TTC549 (cell line): ENCODE measurements around the gene SLC23A3.
"Not testable (repeated sequence)": the region's sequence is repeated elsewhere in the genome, so short reads cannot be mapped to it uniquely, and the experiment has no call there.

ENCODE experiments used
- FAIRE-seq: peaks from 2 replicates; lab custom pipeline; 2012; peaks lifted over from hg19 to GRCh38; lab: Jason Lieb, UNC

The SLC23A3 gene

DNA sequence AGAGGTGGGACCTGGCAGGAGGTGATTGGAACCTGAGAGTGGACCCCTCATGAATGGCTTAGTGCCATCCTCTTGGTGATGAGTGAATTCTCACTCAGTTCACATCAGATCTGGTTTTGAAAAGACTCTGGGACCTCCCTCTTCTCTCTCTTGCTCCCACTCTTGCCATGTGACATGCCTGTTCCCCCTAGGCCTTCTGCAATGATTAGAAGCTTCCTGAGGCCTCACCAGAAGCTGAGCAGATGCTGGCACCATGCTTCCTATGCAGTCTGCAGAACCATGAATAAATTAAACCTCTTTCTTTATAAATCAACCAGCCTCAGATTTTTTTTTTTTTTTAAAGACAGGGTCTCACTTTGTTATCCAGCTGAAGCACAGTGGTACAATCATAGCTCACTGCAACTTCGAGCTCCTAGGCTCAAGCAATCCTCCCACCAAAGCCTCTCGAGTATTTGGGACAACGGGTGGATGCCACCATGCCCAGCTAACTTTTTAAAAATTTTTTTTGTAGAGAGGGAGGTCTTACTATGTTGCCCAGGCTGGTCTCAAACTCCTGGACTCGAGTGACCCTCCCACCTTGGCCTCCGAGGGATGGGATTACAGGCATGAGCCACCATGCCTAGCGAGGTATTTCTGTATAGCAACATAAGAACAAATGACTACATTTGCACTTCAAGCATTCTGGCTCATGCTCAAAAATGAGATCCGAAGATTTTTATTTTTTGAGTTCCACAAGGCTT, 34.8 kb upstream of the SLC23A3 start:
- FAIRE-seq: no peak

DNA sequence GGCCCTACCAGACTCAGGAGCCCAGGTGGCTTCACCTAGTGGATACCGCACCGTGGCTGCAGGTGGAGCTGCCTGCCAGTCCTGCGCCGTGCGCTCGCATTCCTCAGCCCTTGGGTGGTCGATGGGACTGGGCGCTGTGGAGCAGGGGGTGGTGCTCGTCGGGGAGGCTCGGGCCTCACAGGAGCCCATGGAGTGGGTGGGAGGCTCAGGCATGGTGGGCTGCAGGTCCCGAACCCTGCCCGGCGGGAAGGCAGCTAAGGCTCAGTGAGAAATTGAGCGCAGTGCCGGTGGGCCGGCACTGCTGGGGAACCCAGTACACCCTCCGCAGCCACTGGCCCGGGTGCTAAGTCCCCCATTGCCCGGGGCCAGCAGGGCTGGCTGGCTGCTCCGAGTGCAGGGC, 31.5 kb upstream of the SLC23A3 start:
- not testable (repeated sequence) for FAIRE-seq

DNA sequence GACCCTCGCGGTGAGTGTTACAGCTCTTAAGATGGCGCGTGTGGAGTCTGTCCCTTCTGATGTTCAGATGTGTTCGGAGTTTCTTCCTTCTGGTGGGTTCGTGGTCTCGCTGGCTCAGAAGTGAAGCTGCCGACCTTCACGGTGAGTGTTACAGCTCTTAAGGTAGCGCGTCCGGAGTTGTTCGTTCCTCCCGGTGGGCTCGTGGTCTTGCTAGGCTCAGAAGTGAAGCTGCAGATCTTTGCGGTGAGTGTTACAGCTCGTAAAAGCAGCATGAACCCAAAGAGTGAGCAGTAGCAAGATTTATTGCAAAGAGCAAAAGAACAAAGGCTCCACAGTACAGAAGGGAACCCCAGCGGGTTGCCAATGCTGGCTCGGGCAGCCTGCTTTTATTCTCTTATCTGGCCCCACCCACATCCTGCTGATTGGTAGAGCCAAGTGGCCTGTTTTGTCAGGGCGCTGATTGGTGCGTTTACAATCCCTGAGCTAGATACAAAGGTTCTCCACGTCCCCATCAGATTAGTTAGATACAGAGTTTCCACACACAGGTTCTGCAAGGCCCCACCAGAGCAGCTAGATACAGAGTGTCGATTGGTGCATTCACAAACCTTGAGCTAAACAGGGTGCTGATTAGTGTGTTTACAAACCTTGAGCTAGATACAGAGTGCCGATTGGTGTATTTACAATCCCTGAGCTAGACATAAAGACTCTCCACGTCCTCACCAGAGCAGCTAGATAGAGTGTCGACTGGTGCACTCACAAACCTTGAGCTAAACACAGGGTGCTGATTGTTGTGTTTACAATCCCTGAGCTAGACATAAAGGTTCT, 30.9 kb upstream of the SLC23A3 start:
- FAIRE-seq: not testable (repeated sequence)

DNA sequence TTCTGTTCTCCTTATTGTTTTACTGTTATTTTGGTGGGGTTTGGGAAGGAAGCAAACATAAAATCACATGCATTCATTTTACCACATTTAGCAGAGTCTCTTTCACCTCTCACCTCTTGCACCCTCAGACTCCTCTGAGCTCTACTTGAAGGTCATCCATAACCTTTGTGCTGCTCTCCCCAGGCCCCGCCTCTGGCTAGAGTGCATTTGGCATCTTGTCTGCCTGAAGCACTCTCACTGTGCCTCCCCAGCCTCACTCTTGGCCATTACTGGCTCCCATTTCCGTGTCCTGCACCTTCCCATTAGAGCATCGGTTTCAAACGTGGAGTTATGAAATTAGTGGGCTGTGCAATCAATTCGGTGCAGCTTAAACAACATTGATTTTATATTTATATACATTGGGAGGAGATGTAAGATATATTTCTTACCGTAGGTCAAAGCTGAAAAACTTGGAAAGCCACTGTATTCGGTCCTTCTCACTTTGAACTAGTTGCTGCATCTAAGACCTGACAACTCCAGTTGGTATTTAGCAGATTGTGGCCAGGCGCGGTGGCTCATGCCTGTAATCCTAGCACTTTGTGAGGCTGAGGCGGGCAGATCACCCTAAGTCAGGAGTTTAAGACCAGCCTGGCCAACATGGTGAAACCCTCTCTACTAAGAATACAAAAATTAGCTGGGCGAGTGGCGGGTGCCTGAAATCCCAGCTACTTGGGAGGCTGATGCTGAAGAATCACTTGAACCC, 29.8 kb upstream of the SLC23A3 start:
- FAIRE-seq: no peak

DNA sequence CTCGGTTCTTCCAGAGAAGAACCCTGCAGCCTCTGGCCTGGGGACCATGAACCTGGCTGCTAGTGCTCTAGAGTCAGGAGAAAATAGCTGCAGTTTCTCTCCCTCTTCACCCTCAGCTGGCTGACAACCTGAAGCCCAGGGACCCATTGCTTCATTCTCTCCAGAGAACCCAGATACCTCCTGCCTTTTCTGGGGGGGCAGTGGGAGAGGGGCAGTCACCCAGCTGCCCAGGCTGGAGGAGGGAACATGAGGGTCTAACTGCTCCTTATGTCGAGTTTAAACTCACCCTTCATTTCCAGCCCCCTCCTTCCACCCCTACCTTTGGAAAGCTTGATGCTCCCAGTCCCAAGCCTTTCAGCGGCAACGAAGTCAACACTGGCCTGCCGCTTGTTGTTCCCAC, 29.1 kb upstream of the SLC23A3 start:
- no peak for FAIRE-seq

DNA sequence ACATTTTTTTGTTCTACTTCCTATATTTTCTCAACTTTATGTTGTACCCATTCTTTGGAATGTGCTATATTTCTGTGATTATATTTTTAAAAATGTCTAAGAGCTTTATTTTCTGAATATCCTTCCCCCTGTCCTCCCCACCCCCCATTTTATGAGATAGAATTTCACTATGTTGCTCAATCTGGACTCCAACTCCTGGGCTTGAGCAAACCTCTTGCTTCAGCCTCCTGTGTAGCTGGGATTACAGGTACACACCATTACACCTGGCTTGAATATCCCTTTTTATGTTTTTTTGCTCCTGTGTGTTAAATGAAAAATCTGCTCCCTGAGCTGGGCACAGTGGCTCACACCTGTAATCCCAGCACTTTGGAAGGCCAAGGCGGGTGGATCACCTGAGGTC, 27.6 kb upstream of the SLC23A3 start:
- FAIRE-seq: no peak

DNA sequence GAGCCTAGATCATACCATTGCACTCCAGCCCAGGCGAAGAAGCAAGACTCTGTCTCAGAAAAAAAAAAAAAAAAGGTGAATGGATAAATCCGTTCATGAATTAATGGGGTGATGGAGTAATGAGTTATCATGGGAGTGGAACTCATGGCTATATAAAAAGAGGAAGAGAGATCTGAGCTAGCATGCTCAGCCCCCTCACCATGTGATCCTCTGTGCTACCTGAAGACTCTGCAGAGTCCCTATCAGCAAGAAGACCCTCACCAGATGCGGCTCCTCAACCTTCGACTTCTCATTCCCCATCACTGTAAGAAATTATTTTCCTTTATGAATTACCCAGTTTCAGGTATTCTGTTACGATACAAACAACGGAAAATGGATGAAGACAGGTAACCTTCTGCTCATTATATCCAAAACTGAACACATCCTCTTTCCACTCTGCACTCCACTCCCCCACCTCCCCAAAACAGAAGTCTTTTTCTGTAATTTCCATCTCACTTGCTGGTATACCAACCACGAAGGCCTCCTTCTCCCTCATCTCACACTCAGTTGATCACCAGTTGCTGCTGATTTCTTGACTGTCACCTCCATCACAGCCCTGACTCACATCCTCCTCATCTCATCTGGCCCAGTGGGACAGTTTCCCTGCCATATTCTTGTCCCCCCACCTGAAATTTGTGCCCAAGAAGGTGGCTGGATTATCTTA, 17.1 kb upstream of the SLC23A3 start:
- no peak for FAIRE-seq

DNA sequence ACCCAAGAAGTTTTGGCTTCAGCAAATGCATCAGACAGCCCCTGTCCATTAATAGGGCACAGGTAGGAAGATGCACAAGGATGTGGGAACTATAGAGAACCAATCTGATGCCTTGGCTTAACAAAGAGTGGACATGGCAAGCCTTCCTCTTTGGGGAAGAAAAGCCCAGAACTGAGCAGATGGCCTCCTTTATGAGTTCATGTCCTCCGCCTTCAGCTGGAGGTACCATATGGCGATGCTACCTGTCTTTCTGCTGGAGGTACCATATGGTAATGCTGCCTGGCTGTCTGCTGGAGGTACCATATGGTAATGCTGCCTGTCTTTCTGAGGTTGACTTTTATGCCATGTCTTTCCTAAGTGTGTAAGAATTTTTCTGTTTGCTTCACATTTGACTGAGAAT, 14.3 kb upstream of the SLC23A3 start:
- no peak for FAIRE-seq

DNA sequence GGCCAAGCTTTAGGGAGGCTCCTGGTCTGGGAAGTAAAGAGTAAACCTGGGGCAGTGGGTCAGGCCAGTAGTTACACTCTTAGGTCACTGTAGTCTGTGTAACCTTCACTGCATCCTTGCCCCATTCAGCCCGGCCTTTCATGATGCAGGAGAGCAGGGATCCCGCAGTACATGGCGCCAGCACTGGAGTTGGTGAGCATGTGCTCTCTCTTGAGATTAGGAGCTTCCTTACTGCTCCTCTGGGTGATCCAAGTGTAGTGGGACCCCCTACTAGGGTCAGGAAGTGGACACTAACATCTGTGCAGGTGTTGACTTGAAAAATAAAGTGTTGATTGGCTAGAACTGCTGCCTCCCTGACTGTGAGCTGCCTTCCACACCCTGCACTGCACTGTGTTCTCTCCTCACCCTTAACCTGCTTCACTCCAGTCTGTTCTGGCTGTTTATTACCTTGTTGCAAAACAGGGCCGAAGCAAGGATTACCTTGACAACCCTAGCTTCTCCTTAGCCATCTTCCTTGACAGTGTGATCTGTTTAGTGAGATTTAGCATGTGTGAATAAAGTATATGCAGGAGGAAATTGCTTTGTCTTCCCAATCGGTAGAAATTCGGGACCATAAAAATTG, 13.4 kb upstream of the SLC23A3 start:
- FAIRE-seq: no peak

DNA sequence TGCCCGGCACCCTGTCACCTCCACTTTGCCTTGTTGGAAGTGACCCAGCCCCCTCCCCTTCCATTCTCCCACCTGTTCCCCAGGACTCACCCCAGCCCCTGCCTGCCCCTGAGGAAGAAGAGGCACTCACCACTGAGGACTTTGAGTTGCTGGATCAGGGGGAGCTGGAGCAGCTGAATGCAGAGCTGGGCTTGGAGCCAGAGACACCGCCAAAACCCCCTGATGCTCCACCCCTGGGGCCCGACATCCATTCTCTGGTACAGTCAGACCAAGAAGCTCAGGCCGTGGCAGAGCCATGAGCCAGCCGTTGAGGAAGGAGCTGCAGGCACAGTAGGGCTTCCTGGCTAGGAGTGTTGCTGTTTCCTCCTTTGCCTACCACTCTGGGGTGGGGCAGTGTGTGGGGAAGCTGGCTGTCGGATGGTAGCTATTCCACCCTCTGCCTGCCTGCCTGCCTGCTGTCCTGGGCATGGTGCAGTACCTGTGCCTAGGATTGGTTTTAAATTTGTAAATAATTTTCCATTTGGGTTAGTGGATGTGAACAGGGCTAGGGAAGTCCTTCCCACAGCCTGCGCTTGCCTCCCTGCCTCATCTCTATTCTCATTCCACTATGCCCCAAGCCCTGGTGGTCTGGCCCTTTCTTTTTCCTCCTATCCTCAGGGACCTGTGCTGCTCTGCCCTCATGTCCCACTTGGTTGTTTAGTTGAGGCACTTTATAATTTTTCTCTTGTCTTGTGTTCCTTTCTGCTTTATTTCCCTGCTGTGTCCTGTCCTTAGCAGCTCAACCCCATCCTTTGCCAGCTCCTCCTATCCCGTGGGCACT, 12.7 kb upstream of the SLC23A3 start:
- no peak for FAIRE-seq

DNA sequence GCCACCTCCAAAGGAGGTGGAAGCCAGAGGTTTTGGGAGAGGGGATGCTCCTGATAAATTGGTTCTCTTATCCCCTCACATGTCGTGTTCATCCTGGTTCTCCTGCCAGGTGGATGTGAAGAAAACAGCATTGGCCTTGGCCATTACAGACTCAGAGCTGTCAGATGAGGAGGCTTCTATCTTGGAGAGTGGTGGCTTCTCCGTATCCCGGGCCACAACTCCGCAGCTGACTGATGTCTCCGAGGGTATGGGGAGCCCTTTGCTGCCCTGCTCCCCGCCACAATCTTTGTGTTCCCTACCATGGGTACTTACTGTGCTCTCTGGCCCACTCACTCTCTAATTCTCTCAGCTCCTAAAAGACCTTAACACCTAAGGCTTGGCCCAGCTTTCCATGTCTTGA, 11.7 kb upstream of the SLC23A3 start:
- no peak for FAIRE-seq

DNA sequence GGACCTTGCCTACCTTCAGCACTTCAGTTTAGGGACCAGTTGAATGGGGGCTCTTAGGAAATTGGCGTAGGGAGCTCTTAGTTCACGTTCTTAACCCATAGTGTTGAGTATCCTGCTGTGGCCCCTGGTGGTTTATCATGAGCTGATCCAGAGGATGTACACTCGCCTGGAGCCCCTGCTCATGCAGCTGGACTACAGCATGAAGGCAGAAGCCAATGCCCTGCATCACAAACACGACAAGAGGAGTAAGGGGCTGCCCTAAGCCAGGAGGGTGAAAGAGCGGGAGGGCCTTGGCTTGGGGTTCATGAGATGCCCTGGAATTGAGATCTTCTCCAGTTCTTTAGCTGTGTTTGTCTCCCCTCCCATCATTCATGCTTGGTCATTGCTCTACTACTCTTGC, 11.1 kb upstream of the SLC23A3 start:
- FAIRE-seq: no peak

DNA sequence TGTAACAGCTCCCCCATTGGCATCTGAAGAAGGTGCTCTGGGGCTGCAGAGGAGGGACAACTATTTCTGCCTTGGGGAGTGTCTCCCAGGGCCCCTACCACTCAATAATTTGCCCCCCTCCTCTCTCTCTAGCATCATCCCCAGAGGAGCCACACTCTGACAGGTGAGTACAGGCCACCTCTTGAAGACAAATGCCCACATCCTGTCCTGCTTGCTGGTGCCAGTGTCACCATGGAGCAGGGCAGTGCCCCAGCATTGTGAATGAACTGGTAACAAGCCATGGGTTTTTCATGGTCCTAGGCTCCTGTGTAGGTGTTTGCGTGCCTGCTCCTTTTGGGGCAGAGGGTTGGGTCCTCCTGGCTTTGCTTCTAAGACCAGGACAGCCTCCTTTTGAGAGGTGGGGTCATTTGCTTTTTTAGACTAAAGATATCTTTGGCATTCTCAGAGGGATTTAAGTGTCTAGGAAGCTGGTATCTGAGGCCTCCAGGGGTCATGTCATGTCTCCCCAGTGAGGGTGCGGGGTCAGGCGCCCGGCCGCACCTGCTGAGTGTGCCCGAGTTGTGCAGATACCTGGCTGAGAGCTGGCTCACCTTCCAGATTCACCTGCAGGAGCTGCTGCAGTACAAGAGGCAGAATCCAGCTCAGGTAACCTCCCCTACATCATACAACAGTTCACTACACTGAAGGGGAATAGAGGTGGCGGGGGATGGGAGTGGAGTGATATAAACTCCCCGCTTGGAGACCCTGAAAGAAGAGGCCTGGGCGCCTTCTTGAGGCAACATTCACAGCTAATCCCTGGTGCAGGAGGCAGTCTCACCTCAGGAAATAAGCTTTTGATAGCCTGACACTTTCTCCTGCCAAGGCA, 10.0 kb upstream of the SLC23A3 start:
- no peak for FAIRE-seq

DNA sequence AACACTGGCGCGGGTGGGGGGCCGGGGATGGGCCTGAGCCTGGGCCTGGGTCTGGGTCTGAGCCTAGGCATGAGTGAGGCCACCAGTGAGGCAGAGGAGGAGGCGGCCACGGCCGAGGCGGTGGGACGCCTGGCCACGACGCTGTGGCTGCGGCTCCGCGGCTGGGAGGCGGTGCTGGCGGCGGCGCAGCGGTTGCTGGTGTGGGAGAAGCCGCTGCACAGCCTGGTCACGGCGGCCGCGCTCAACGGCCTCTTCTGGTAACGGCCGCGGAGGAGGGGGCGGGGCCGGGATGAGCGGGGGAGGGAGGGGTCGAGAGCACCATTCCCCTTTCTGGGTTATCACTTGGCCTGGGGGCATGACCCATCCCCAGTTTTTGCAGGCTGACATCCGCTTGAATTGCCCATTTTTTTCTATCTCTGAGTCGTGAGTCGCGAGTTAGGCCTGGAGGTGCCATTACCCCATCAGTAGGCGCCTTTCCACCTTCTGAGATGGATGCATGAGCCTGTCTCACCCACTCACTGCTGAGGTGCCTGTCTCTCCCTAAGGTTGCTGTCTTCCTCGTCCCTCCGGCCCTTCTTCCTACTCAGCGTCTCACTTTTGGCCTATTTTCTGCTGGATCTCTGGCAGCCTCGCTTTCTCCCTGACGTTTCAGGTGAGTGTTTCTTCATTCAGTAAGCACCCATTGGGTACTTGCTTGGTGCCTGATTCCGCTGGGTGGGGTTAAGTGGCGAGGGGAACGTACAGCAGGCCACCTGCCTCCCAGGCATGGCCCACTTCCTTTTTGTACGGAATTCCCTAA, 8.7 kb upstream of the SLC23A3 start:
- no peak for FAIRE-seq

DNA sequence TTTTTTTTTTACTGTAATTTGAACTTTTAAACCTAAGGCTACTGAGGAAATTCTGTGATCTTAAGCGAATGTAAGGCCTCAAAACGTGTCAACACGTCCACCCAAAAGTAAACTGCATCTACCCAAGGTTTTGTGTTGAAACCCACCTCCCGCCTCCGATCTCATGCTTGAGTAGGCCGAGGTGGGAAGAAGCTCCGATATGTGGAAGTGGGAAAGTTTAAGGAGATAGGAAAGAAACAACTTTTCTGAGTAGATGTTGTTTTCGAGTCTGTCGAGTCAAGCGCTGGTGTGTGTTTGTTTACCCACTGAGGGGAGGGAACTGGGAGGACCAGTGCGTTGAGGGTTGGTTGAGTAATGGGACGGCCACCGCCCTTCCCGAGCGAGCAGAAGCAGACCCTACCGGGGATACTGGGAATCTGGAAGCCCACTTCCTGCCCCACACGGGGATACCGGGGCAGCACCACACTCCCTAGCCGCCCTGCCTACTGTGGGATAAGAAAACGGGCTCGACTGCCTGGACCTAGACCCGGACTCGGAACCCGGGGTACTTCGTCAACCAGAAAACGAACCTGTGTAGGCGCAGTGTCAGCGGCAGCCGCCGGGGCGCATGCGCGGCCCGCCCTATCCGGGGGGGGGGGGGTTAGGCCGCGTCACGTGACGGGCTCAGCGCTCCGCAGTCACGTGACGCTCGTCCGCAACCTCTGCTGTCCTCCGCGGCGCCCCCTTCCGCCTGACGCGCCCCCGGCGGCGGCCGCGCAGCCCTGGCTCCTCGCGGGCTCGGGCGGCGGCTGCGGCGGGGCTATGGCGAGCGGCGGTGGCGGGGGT, 7.9 kb upstream of the SLC23A3 start, which contains the start of gene RETREG2:
RETREG2 (plus strand) TSS at position 724 of the 825 bp plus-strand sequence; CDS start at position 802, 78 bp downstream.
- no peak for FAIRE-seq

DNA sequence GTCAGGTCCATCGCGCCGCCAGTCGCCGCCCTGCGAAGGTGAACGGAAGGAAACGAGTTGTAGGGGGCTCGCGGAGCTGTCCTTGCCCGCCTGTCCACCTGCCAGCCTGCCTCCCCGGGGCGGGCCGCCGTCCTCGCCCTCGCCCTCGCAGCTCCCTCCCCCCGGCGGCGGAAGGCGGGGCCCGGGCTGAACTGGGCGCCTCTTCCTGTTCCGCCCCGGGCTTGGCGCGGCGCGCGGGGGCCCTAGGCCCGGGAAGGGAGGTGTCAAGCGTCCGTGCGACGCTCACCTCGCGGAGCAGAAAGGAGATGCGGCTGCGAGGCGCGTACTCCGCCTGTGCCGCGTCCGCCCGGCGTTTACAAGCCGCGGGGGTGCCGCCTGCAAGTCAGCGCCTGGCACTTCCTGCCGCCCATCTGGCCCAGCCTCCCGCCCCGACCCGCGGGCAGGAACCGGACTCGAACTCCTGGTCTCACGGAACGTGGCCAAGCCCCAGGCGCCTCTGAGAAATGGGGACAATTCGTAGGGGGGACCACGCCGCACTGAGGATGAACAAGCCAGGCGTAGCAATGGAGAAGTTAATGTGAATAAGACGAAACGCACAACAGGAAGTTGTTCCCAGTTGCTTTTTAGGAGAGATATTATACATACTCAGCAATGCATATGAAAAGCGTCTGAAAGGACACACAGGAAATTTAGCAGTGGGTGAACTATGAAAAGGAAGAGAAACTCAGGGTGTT, 7.2 kb upstream of the SLC23A3 start, which contains the start of gene CNPPD1:
CNPPD1 (minus strand) TSS at position 108 of the 734 bp plus-strand sequence; CDS start at position 11, 97 bp downstream.
- no peak for FAIRE-seq
